RWPE1 (cell line): ENCODE data around the gene PLCG1.
A peak's percentile ranks its signal among the peaks of the same experiment; 100 is the strongest.

Experiments
- CTCF ChIA-PET: fragments of 350-600 bp; sonication (Branson Sonifier 250); formaldehyde crosslinking; extraction: SDS; loops from one replicate; lab custom pipeline; 2021; lab: Yijun Ruan, JAX
- POLR2A ChIA-PET: fragments of 400-600 bp; formaldehyde crosslinking; extraction: SDS; loops from one replicate; lab custom pipeline; 2020; ENCODE audit warnings: antibody characterized with exemption; ENCODE audit not compliant: low non-redundant PET; lab: Yijun Ruan, JAX
- DNase-seq: peaks from one replicate; pipeline ENCODE4 v3.0.0; 2012; ENCODE audit warnings: low spot score
- H3K27ac ChIP-seq: fragments of 450-650 bp; 2 replicates; pipeline ENCODE4 v1.5.1; 2017
- CTCF ChIP-seq: fragments of 450-650 bp; conservative IDR thresholded peaks from 2 replicates; pipeline ENCODE4 v1.5.1; 2017; ENCODE audit warnings: low read depth, mild to moderate bottlenecking

PLCG1 gene

DNA sequence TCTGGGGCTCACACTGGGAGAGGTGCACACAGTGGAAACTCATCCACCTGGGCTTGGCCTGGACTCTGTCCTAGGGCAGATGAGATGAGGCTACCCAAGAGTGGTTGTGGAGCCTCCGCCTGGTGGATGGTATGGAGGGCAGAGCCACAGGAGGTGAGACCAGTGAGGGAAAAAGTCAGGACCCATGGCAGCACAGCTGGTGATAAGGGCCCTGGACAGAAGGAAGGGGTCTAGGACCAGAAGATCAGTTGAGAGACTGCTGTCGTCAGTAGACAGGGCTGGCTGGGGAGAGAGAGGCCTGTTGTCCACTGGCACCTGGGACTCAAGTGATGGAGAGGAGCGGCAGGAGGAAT, 29.8 kb downstream of the PLCG1 start:
- ChIA-PET POLR2A (no interaction called here), CTCF (interaction anchor here (0.6 to 2.0 kb wide), 3 partner anchors 66 to 224 kb away, joined by 4 to 9 read pairs (median 5); partner anchors contain the start of gene LPIN3)
- no peak for DNase-seq
- TF ChIP-seq CTCF, result no peak
- peak overlapping the region; percentile 76 for H3K27ac ChIP-seq

DNA sequence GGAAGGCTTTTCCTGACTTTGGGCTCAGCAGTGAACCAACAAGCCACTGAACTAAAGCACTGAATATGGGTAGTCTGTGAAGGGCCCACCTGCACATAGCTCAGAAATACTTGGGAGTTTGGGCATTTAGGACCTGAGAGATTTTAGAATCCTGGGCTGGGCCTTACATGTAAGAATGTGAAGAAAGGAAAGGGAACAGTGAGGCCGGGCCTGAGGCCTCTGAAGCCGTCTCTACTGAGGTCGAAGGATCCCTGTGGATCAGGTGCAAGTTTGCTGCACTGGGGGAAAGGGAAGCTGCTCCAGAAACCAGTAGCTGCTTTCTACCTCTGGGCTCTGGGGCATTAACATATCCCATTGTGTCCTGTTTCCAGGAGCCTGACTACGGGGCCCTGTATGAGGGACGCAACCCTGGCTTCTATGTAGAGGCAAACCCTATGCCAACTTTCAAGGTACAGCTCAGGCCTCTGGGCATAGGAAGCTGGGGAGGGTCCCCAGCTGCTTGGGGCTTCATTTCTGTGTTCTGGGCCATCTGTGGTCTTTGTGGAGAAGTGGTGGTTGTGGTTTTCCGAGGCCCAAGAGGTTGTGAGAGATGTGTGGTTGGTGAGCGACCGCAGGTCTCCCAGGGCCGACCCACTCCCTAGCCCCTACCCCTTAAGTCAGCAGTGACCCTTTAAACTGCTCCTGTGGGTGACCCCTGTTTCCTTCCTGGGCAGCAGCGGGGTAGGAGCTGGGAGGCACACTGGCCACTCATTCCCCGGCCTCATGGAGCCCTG, 30.3 kb downstream of the PLCG1 start:
- H3K27ac ChIP-seq, result peak overlapping the region; percentile 76
- TF ChIP-seq CTCF, result no peak
- ChIA-PET POLR2A (no interaction called here), CTCF (interaction anchor here (0.6 to 2.0 kb wide), 4 partner anchors 10 to 224 kb away, joined by 3 to 9 read pairs (median 4); partner anchors contain the start of gene LPIN3)
- DNase-seq, result no peak

- POLR2A ChIA-PET, result no interaction called here
- peak overlapping the region; percentile 76 for H3K27ac ChIP-seq
- no peak for DNase-seq
- TF ChIP-seq CTCF, result no peak
- CTCF ChIA-PET, result interaction anchor here (0.6 to 2.2 kb wide), 4 partner anchors 11 to 172 kb away, joined by 3 to 7 read pairs (median 4); partner anchors contain the start of gene LPIN3
Observed at GRCh38 chr20:41168281-41169161, 31.2 kb downstream of the PLCG1 start.

DNA sequence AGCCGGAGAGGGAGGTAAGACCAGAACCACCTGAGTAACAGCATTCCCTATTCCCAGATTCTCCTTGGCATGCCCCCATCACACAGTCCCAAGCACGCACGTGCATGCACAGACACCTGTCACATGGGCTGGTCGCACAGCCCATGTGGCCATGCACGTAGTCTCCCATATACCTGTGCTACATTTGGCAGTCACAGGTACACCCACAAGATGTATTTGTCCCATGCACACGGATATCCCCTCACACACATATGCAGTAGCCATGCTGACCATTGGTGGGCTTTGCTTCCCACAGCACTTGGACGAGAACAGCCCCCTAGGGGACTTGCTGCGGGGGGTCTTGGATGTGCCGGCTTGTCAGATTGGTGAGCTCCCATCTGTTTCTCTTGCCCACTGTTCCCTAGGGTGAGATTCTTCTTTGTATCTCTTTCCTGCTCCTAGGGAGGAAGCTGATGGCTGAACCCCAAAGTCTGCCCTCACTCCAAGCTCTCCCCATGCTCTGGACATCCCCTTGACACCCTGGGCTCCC, 31.9 kb downstream of the PLCG1 start:
- ChIA-PET POLR2A (no interaction called here), CTCF (interaction anchor here (0.6 to 2.2 kb wide), 3 partner anchors 63 to 171 kb away, joined by 3 to 7 read pairs (median 6); partner anchors contain the start of gene LPIN3)
- no peak for DNase-seq
- peak overlapping the region; percentile 76 for H3K27ac ChIP-seq
- TF ChIP-seq CTCF, result no peak

- no peak for TF ChIP-seq CTCF
- CTCF ChIA-PET, result interaction anchor here (0.5 to 2.2 kb wide), 9 partner anchors 35 to 242 kb away, joined by 3 to 10 read pairs (median 4); partner anchors contain the start of gene LPIN3
- DNase-seq, result peak; percentile 74
- peak overlapping the region; percentile 76 for H3K27ac ChIP-seq
- POLR2A ChIA-PET, result no interaction called here
Observed at GRCh38 chr20:41169791-41170351, 32.5 kb downstream of the PLCG1 start.
